DND-41 (cell line): ENCODE data around the gene DIAPH3.

Experiments
- ATAC-seq: fragments of 200-7000 bp; cut with Tn5 transposase; 3 replicates; pipeline ENCODE4 v1.9.1; 2021; ENCODE audit warnings: low read depth; ENCODE audit not compliant: insufficient read depth
- DNase-seq: peaks from one replicate; pipeline ENCODE4 v3.0.0-alpha.2; 2020
- H2AFZ ChIP-seq: 2 replicates; pipeline ENCODE4 v1.6.0; 2012; ENCODE audit warnings: low read depth, low read length
- H3K27ac ChIP-seq: 2 replicates; pipeline ENCODE4 v1.5.1; 2012; ENCODE audit warnings: low read length, inconsistent platforms
- H3K27me3 ChIP-seq: fragments of 200-600 bp; sonication (generic); 2 replicates; pipeline ENCODE4 v1.6.0; 2012; ENCODE audit warnings: low read length, mild to moderate bottlenecking, inconsistent platforms; ENCODE audit not compliant: insufficient read depth, poor library complexity
- H3K36me3 ChIP-seq: 2 replicates; pipeline ENCODE4 v1.5.1; 2012; ENCODE audit warnings: low read length, inconsistent platforms; ENCODE audit not compliant: insufficient read depth
- H3K4me1 ChIP-seq: 2 replicates; pipeline ENCODE4 v1.5.1; 2012; ENCODE audit warnings: mild to moderate bottlenecking, low read length; ENCODE audit not compliant: insufficient read depth
- H3K4me2 ChIP-seq: 2 replicates; pipeline ENCODE4 v1.6.0; 2012; ENCODE audit warnings: mild to moderate bottlenecking, moderate library complexity, low read length, inconsistent platforms; ENCODE audit not compliant: insufficient read depth
- H3K4me3 ChIP-seq, 2 experiments: fragments of 200-600 bp in 1 of 2; shearing (Covaris generic) in 1 of 2; 2 replicates each; pipeline ENCODE4 v1.5.1; 2012 to 2016; ENCODE audit warnings: inconsistent platforms in 2 of 2, low read length in 2 of 2, mild to moderate bottlenecking in 2 of 2, low read depth in 1 of 2, moderate library complexity in 1 of 2
- H3K79me2 ChIP-seq: 2 replicates; pipeline ENCODE4 v1.6.0; 2012; ENCODE audit warnings: low read length, inconsistent platforms; ENCODE audit not compliant: insufficient read depth
- H3K9ac ChIP-seq: 2 replicates; pipeline ENCODE4 v1.6.0; 2012; ENCODE audit warnings: low read depth, mild to moderate bottlenecking, inconsistent platforms, low read length, moderate library complexity
- H3K9me3 ChIP-seq: 2 replicates; pipeline ENCODE4 v1.5.1; 2012; ENCODE audit warnings: low read length, moderate library complexity, mild to moderate bottlenecking, inconsistent platforms; ENCODE audit not compliant: insufficient read depth, severe bottlenecking
- H4K20me1 ChIP-seq: 2 replicates; pipeline ENCODE4 v1.6.0; 2012; ENCODE audit warnings: low read length; ENCODE audit not compliant: insufficient read depth
- CTCF ChIP-seq: IDR thresholded peaks from 2 replicates; pipeline ENCODE4 v1.5.1; 2012; ENCODE audit warnings: borderline replicate concordance, low read length, moderate library complexity, mild to moderate bottlenecking; ENCODE audit not compliant: poor library complexity, severe bottlenecking; ENCODE audit errors: extremely low read depth
- EZH2 ChIP-seq: IDR thresholded peaks from 3 replicates; pipeline ENCODE4 v1.6.1; 2012; ENCODE audit warnings: borderline replicate concordance, low read depth, mild to moderate bottlenecking, moderate library complexity, low read length, inconsistent platforms; ENCODE audit not compliant: severe bottlenecking

The DIAPH3 gene

GRCh38 chr13:59663707-59664106 is 500.0 kb downstream of the DIAPH3 start:
- Histone ChIP-seq H2AFZ (no peak overlapping the region), H3K4me3 (no peak overlapping the region), H3K4me1 (no peaks in the 10 kb centered on the region), H3K36me3 (peaks cover 14% of the 10 kb centered on the region; the same call in 1 of the 2 replicates), H3K27ac (no peak overlapping the region), H3K27me3 (no peaks in the 10 kb centered on the region), H3K4me2 (no peak overlapping the region), H3K9me3 (no peaks in the 10 kb centered on the region), H4K20me1 (no peaks in the 10 kb centered on the region), H3K79me2 (no peaks in the 10 kb centered on the region), H3K9ac (no peak overlapping the region)
- ATAC-seq (no peak), DNase-seq (no peak)
- TF ChIP-seq CTCF (no peak), EZH2 (no peak)

- H3K27me3 ChIP-seq = no peaks in the 10 kb centered on the region
- H4K20me1 ChIP-seq = no peaks in the 10 kb centered on the region
- TF ChIP-seq EZH2 = no peak
- no peak for TF ChIP-seq CTCF
- DNase-seq (no peak), ATAC-seq (no peak)
- H3K9me3 ChIP-seq = no peaks in the 10 kb centered on the region
- H2AFZ ChIP-seq = no peak overlapping the region
- H3K4me2 ChIP-seq = no peak overlapping the region
- H3K79me2 ChIP-seq = no peaks in the 10 kb centered on the region
- H3K36me3 ChIP-seq = peaks cover 14% of the 10 kb centered on the region; the same call in 1 of the 2 replicates
- no peak overlapping the region for H3K9ac ChIP-seq
- H3K4me1 ChIP-seq = no peaks in the 10 kb centered on the region
- H3K4me3 ChIP-seq = no peak overlapping the region
- H3K27ac ChIP-seq = no peak overlapping the region
Observed at GRCh38 chr13:59660582-59660981, 503.1 kb downstream of the DIAPH3 start.

GRCh38 chr13:59659981-59660380 is 503.7 kb downstream of the DIAPH3 start:
- Histone ChIP-seq H3K79me2 (no peaks in the 10 kb centered on the region), H3K4me3 (no peak overlapping the region), H3K4me2 (no peak overlapping the region), H4K20me1 (no peaks in the 10 kb centered on the region), H3K27ac (no peak overlapping the region), H3K4me1 (no peaks in the 10 kb centered on the region), H3K9me3 (no peaks in the 10 kb centered on the region), H3K27me3 (no peaks in the 10 kb centered on the region), H2AFZ (no peak overlapping the region), H3K9ac (no peak overlapping the region), H3K36me3 (peaks cover 11% of the 10 kb centered on the region; the same call in 1 of the 2 replicates)
- no peak for ATAC-seq
- TF ChIP-seq CTCF = no peak
- TF ChIP-seq EZH2 = no peak
- DNase-seq = no peak
